RPMI8226 (cell line): Measurements from ENCODE around the gene ZFR.
"Not testable (repeated sequence)": the region's sequence is repeated elsewhere in the genome, so short reads cannot be mapped to it uniquely, and the experiment has no call there.

ENCODE experiments used
- DNase-seq: peaks from one replicate; pipeline ENCODE4 v3.0.0-alpha.2; 2015

ZFR gene

DNA sequence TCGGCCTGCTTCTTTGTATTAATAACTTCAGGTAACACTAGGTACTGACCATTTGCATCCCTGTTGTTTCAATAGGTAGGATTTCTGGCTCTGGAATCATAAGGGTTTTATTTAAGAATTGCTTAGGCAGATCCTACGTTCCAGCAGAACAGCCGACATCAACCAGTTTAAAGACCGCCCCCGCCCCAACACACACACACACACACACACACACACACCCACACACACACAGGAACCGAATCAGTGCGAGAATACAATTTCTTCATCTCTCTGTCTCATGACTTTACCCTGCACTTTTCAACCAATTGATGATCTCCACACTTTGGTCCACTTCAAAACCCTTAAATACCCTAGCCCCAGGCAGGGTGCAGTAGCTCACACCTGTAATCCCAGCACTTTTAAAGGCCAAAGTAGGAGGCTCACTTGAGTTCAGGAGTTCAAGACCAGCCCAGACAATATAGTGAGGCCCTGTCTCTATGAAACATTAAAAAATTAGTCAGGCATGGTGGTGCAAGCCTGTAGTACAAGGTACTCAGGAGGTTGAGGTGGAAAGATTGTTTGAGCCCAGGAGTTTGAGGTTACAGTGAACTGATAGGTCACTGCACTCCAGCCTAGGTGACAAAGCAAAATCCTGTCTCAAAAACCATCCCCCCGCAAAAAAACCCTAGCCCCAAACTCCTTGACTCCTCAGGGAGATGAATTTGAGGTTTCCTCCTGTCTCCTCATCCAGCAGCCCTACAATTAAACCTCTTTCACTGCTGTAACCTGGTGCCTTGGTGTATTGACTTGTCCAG lies 129.1 kb downstream of the ZFR start:
- DNase-seq, result no peak

- no peak for DNase-seq
Measured at GRCh38 chr5:32314658-32315057, 129.9 kb downstream of the ZFR start.

- not testable (repeated sequence) for DNase-seq
Measured at GRCh38 chr5:32314152-32314488, 130.4 kb downstream of the ZFR start.

GRCh38 chr5:32312595-32313332 lies 131.8 kb downstream of the ZFR start, which contains the start of gene MTMR12:
MTMR12 (minus strand) TSS chr5:32312939; CDS start chr5:32312838, 101 bp downstream.
- peak; percentile 97 for DNase-seq

DNA sequence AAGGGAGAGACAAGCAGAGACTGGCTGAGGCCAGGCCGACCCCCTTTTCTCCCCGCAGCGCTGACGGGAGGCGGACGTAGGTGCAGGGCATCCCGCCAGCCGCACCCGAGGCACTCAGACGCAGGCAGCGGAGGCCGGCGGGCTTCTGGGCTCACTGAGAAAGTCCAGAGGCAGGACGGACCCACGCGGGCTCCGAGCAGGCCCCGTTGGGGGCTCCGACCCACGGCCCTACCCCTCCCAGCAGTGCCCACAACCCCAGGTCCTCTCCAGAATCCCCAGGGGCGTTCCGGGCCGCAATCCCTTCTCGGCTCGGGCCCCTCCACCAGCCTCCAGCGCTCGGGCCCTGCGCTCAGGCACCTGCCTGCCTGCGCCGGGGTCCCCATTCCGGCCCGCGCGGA lies 132.3 kb downstream of the ZFR start:
- peak; percentile 59 for DNase-seq

DNA sequence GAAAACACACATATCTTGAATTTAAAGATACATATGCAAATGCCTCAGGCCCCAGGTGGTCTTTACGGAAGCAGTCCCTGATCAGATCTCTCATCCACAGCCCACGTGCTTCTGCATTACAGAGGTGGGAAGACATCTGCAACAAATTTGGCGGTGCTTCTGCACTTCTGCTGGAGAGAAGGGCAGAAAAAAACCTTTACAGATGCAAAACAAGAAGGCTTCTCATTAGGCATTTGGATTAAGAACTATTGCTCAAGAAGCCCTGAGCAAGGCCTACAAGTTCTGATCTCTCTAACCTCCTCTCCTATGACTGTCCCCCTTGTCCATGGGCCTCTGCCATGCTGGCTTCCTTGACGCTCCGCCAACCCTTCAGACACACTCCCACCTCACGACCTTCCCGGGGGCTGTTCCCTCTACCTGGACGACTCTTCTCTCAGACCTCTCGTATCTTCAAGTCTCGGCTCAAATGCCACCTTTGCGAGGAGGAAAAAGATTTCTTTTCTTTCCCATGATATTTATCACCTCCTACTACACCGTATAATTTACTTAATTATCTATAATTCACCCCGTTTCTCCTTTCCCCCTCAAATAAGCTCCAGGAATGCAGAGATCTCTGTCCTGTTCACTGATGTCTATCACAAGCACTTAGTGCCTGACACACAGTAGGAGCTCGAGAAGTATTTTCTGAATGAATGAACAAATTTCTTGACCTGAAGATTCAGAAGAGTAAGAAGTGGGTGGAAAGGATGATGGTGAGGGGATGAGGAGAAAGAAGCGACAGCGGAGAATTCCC lies 132.9 kb downstream of the ZFR start:
- no peak for DNase-seq

DNA sequence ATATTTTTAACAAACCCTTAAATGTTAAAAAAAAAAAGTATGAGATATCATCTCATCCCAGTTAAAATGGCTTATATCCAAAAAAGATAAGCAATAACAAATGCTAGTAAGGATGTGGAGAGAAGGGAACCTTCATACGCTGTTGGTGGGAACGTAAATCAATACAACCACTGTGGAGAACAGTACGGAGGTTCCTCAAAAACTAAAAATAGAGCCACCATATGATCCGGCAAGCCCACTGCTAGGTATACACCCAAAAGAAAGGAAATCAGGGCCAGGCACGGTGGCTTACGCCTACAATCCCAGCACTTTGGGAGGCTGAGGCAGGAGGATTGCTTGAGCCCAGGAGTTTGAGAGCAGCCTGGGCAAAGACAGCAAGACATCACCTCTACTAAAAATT lies 134.8 kb downstream of the ZFR start:
- no peak for DNase-seq

GRCh38 chr5:32308946-32309345 lies 135.6 kb downstream of the ZFR start:
- DNase-seq, result no peak

DNA sequence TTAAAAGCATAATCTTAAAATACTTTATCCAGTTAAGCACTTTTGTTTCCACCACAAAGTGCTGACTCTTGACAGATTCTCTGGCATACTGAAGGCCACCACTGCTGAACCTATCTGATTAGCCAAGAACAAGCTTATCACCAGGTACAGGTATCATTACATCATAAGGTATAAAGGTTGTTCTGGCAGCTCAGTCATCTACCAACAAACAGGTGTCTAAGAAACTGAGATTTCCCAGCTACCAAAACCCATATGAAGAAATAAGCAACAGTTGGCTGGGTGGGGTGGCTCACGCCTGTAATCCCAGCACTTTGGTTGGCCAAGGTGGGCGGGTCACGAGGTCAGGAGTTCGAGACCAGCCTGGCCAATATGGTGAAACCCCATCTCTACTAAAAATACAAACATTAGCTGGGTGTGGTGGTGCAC lies 136.8 kb downstream of the ZFR start:
- no peak for DNase-seq

DNA sequence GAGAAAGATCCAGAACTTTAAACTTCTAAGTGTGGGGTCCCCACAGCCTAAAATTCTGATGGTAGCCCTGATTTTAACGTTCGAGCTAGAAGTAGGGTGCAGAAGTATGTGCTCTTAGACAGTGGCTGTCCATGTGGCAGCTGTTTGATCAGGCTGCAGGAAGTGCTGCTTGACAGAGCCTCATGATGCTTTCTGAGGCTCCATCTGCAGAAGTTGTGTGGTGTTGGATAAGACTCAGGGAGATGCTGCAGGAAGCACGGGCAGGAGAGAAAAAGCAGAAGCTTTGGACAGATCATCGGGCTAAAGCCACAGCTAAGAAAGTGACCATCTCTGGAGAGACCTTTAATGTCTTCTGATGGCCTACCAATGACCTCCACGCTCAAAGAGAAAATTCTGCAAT lies 139.9 kb downstream of the ZFR start:
- DNase-seq, result no peak
